ENCODE measurements around the gene VWC2. TPM values are rescaled to one million over a fixed set of nuclear protein-coding genes. Genes with fewer than 3 reads are reported as not detected.

The VWC2 gene
- polyA plus RNA-seq, 1 of the 3 experiments (the other 2 are of a cell fraction), result not detected

GRCh38 chr7:49805371-49806007 lies 32.1 kb downstream of the VWC2 start (continued):
- TF ChIP-seq POLR2AphosphoS5 (IDR thresholded peaks at IDR 0.05; ENCODE audit: low read depth, low read length) (no peak), USF1 (IDR thresholded peaks at IDR 0.05; ENCODE audit: borderline replicate concordance, low read depth) (no peak), SIN3A (IDR thresholded peaks at IDR 0.05; ENCODE audit: borderline replicate concordance, low read depth, low read length) (no peak), RFX5 (IDR thresholded peaks at IDR 0.05; ENCODE audit: low read length) (no peak), ELF1 (IDR thresholded peaks at IDR 0.05) (no peak), NFIC (IDR thresholded peaks at IDR 0.05; ENCODE audit: borderline replicate concordance) (no peak), CTCF (IDR thresholded peaks at IDR 0.05) (no peak), TCF12 (IDR thresholded peaks at IDR 0.05) (no peak), SMC3 (IDR thresholded peaks at IDR 0.05; ENCODE audit: low read depth, low read length) (no peak), IRF3 (IDR thresholded peaks at IDR 0.05; ENCODE audit: low read depth, low read length) (no peak)

GRCh38 chr7:49812534-49812933 lies 39.1 kb downstream of the VWC2 start:
- no peak overlapping the region for H3K27ac ChIP-seq (ENCODE audit: low read depth in 2 of 2, low read length in 1 of 2)
- H3K79me2 ChIP-seq (ENCODE audit: insufficient read depth), result no peaks in the 10 kb centered on the region
- no peaks in the 10 kb centered on the region for H3K9me3 ChIP-seq
- H3F3A ChIP-seq (replicated peaks; ENCODE audit: insufficient read depth), result no peaks in the 10 kb centered on the region
- H3K36me3 ChIP-seq (replicated peaks in 1 of 2; ENCODE audit: control insufficient read depth in 1 of 2, insufficient read depth in 2 of 2, low read length in 1 of 2), result no peaks in the 10 kb centered on the region
- no peaks in the 10 kb centered on the region for H3K27me3 ChIP-seq (ENCODE audit: insufficient read depth)
- ChIA-PET POLR2A (no interaction called here), CTCF (no interaction called here)
- no peak overlapping the region for H2AFZ ChIP-seq (ENCODE audit: low read depth)
- no peak overlapping the region for H3K9ac ChIP-seq
- no peak for TF ChIP-seq NRF1 (IDR thresholded peaks at IDR 0.05; ENCODE audit: low read depth, low read length)
- TF ChIP-seq SMC3 (IDR thresholded peaks at IDR 0.05; ENCODE audit: low read depth, low read length), result no peak
- TF ChIP-seq JUND (IDR thresholded peaks at IDR 0.05), result no peak
- H4K20me1 ChIP-seq (ENCODE audit: insufficient read depth), result no peaks in the 10 kb centered on the region
- H3K4me2 ChIP-seq, result no peak overlapping the region
- no peaks in the 10 kb centered on the region for H3K9me2 ChIP-seq
- no peak for DNase-seq
- H3K4me3 ChIP-seq (ENCODE audit: low read depth in 2 of 2, low read length in 1 of 2), result no peak overlapping the region
- no peaks in the 10 kb centered on the region for H3K4me1 ChIP-seq (ENCODE audit: control insufficient read depth in 1 of 2, insufficient read depth in 2 of 2, low read depth in 1 of 2, low read length in 1 of 2)

- Histone ChIP-seq H3K36me3 (replicated peaks in 1 of 2; ENCODE audit: control insufficient read depth in 1 of 2, insufficient read depth in 2 of 2, low read length in 1 of 2) (no peaks in the 10 kb centered on the region), H3K9me2 (no peaks in the 10 kb centered on the region), H3K9me3 (no peaks in the 10 kb centered on the region), H3K27me3 (ENCODE audit: insufficient read depth) (no peaks in the 10 kb centered on the region), H3K4me2 (no peak overlapping the region), H3K4me3 (ENCODE audit: low read depth in 2 of 2, low read length in 1 of 2) (no peak overlapping the region), H4K20me1 (ENCODE audit: insufficient read depth) (no peaks in the 10 kb centered on the region), H2AFZ (ENCODE audit: low read depth) (no peak overlapping the region), H3K4me1 (ENCODE audit: control insufficient read depth in 1 of 2, insufficient read depth in 2 of 2, low read depth in 1 of 2, low read length in 1 of 2) (no peaks in the 10 kb centered on the region), H3F3A (replicated peaks; ENCODE audit: insufficient read depth) (no peaks in the 10 kb centered on the region), H3K27ac (ENCODE audit: low read depth in 2 of 2, low read length in 1 of 2) (no peak overlapping the region), H3K79me2 (ENCODE audit: insufficient read depth) (no peaks in the 10 kb centered on the region), H3K9ac (no peak overlapping the region)
- ChIA-PET CTCF (no interaction called here), POLR2A (no interaction called here)
- WGBS (ENCODE audit: low lambda C conversion rate), result 0% methylated on average over 1 of the region's 1 CpG
- DNase-seq, result no peak
- no peak for TF ChIP-seq RFX5 (IDR thresholded peaks at IDR 0.05; ENCODE audit: low read length)
- no peak for TF ChIP-seq SIN3A (IDR thresholded peaks at IDR 0.05; ENCODE audit: borderline replicate concordance, low read depth, low read length)
- no peak for TF ChIP-seq FOXM1 (IDR thresholded peaks at IDR 0.05; ENCODE audit: low read depth)
- no peak for TF ChIP-seq FOXJ3 (CRISPR knock-in tag; IDR thresholded peaks at IDR 0.05)
- TF ChIP-seq EP300 (IDR thresholded peaks at IDR 0.05; ENCODE audit: borderline replicate concordance in 1 of 2, low read depth in 1 of 2, low read length in 1 of 2), result no peak
- no peak for TF ChIP-seq PBX3 (IDR thresholded peaks at IDR 0.05)
- no peak for TF ChIP-seq USF1 (IDR thresholded peaks at IDR 0.05; ENCODE audit: borderline replicate concordance, low read depth)
- TF ChIP-seq USF2 (IDR thresholded peaks at IDR 0.05; ENCODE audit: borderline replicate concordance, low read depth, low read length), result no peak
- no peak for TF ChIP-seq EZH2phosphoT487 (IDR thresholded peaks at IDR 0.05; ENCODE audit: borderline replicate concordance, low read depth)
- no peak for TF ChIP-seq TAF1 (IDR thresholded peaks at IDR 0.05; ENCODE audit: borderline replicate concordance, low read depth, low read length)
- TF ChIP-seq ELF1 (IDR thresholded peaks at IDR 0.05), result no peak
- TF ChIP-seq NFIC (IDR thresholded peaks at IDR 0.05; ENCODE audit: borderline replicate concordance), result no peak
- no peak for TF ChIP-seq RXRA (IDR thresholded peaks at IDR 0.05; ENCODE audit: borderline replicate concordance, low read depth)
Observed at GRCh38 chr7:49817279-49817678, 43.8 kb downstream of the VWC2 start.
